ENCODE data around the gene SRPX.

DNA sequence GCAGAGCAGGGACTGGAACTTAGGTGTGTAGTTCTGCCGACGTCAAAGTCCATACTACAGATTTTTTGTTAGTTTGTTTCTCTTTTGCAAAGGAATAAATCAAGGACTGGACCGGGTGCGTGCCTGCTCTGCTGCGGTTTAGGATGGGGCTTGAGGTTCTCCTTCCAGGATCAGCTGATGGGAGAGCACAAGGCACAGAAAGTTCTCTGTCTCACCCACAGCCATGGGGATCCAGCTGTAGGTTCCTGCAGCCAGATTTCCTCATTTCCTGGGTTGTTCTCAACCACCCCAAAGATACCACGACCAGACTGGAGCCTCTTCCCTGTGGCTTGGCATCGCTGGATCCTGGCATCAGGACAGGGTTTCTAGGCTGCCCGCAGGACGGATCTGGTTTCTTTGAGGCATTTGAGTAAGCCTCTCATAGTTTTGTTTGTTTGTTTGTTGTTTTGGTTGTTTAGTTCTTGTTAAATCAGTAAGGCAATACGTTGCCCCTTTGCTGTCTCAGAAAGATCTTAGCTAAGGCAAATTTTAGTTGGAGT, 789 bp upstream of the SRPX start:
- TF ChIP-seq, protein P1, sequence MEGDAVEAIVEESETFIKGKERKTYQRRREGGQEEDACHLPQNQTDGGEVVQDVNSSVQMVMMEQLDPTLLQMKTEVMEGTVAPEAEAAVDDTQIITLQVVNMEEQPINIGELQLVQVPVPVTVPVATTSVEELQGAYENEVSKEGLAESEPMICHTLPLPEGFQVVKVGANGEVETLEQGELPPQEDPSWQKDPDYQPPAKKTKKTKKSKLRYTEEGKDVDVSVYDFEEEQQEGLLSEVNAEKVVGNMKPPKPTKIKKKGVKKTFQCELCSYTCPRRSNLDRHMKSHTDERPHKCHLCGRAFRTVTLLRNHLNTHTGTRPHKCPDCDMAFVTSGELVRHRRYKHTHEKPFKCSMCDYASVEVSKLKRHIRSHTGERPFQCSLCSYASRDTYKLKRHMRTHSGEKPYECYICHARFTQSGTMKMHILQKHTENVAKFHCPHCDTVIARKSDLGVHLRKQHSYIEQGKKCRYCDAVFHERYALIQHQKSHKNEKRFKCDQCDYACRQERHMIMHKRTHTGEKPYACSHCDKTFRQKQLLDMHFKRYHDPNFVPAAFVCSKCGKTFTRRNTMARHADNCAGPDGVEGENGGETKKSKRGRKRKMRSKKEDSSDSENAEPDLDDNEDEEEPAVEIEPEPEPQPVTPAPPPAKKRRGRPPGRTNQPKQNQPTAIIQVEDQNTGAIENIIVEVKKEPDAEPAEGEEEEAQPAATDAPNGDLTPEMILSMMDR (IDR thresholded peaks at IDR 0.05): no peak
- no peak for TF ChIP-seq POLR2A (IDR thresholded peaks at IDR 0.05)
